Testis (tissue), 3 donors: ENCODE results near the gene CASP1. TPM values are rescaled to one million over a fixed set of nuclear protein-coding genes. Genes with fewer than 3 reads are reported as not detected.

Experiments
- DNase-seq: peaks from one replicate; pipeline ENCODE4 v3.0.0-alpha.2; 2019
- H3K27ac ChIP-seq, 2 donors: fragments of 200-600 bp; sonication (generic); one replicate each; pipeline ENCODE4 v1.5.1; 2019
- H3K27me3 ChIP-seq: fragments of 200-600 bp; sonication (generic); one replicate; pipeline ENCODE4 v1.5.1; 2019
- H3K36me3 ChIP-seq: fragments of 200-600 bp; sonication (generic); one replicate; pipeline ENCODE4 v1.5.1; 2017; ENCODE audit warnings: low read depth; ENCODE audit errors: missing control alignments
- H3K4me1 ChIP-seq: fragments of 200-600 bp; sonication (generic); one replicate; pipeline ENCODE4 v1.5.1; 2019
- H3K4me3 ChIP-seq, 2 donors: fragments of 200-600 bp; sonication (generic); one replicate each; pipeline ENCODE4 v1.5.1; 2017 to 2019
- H3K9me3 ChIP-seq: fragments of 200-600 bp; sonication (generic); one replicate; pipeline ENCODE4 v1.5.1; 2017
- POLR2A ChIP-seq: fragments of 450-650 bp; IDR thresholded peaks from one replicate; pipeline ENCODE4 v1.6.1; 2017; ENCODE audit warnings: antibody characterized with exemption, mild to moderate bottlenecking, moderate library complexity
- WGBS, 2 donors: methylation state at CpG; one replicate each; pipeline ENCODE4 v1.1.5; 2018; 5-methylcytosine and 5-hydroxymethylcytosine counted together
- intact Hi-C: fragments of 100-400 bp; cut with DNase I; formaldehyde crosslinking; loops from one replicate; pipeline ENCODE4 v1.15.1; 2023; ENCODE audit warnings: low total_unique reads
- polyA plus RNA-seq: library from polyadenylated mRNA; stranded (reverse); fragments of 350-450 nt; fragmentation: Illumina TruSeq; extraction: RNeasy Lipid Tissue Mini Kit (QIAGEN cat#74804); gene quantifications from one replicate; pipeline ENCODE4 v1.2.3, GENCODE V29; 2014; ENCODE audit warnings: low read depth, low replicate concordance; ENCODE audit not compliant: insufficient read depth
- total RNA-seq, 2 donors: library from RNA; depleted of rRNA; stranded (reverse); fragments of >200 nt; gene quantifications; one replicate each; pipeline ENCODE4 v1.2.3, GENCODE V29; 2016
- TF ChIP-seq, protein P1 (sequence below), 3 experiments: fragments of 450-650 bp in 2 of 3; fragments of 200-600 bp in 1 of 3; sonication (generic) in 1 of 3; IDR thresholded peaks; one replicate each; pipeline ENCODE4 v1.5.1; 2016 to 2019; ENCODE audit warnings: antibody characterized with exemption in 3 of 3, mild to moderate bottlenecking in 2 of 3, moderate library complexity in 1 of 3

Gene CASP1
- total and polyA plus RNA-seq, 3 donors from 2014 or later = 1.8 to 6.1 (median 3.9) TPM

DNA sequence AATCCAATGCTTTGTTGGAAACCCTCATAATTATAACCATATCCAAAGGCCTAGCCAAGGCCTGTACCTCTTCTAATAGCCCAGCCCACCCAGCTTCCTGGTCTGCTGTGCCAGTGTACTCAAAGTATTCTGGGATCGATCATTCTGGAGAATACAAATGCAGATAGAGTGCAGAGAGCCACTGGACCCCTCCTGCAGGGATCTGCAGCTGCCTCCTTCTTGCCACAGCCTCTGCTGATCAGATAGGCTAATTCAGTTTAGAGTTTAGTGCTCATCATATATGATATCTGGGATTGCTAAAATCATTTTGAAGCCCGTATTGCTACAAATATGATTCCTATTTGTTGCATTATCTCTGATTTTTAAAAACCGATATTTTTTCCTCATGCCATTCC is 29.5 kb downstream of the CASP1 start:
- H3K9me3 ChIP-seq = no peaks in the 10 kb centered on the region
- H3K4me3 ChIP-seq = no peak overlapping the region
- TF ChIP-seq POLR2A = no peak
- H3K36me3 ChIP-seq = no peaks in the 10 kb centered on the region
- intact Hi-C loops = no loop called here
- 78 to 92% methylated on average over 3 of the region's 3 CpGs for WGBS, 2 donors
- no peaks in the 10 kb centered on the region for H3K4me1 ChIP-seq
- DNase-seq = no peak
- no peak overlapping the region for H3K27ac ChIP-seq
- no peaks in the 10 kb centered on the region for H3K27me3 ChIP-seq

DNA sequence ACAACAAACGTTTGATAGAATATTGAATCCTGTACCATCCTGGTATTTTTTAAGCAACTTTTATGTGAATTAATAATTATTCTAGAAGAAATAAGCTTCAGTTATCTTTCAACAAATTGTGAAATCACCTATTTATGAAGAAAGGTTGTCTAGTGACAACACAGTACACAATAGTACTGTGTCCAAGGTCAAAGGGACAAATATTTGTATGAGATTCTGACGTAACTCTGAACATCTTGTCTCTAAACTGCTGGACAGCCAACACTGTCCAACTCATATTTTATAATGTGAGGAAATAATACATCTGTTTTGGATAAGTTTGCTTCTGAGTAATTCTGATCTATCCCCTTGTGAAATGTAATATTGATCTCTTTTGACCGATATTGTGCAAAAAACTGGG is 30.9 kb downstream of the CASP1 start:
- Histone ChIP-seq H3K36me3 (no peaks in the 10 kb centered on the region), H3K9me3 (no peaks in the 10 kb centered on the region), H3K4me3 (no peak overlapping the region), H3K27me3 (no peaks in the 10 kb centered on the region), H3K27ac (no peak overlapping the region), H3K4me1 (no peaks in the 10 kb centered on the region)
- DNase-seq = no peak
- intact Hi-C loops = no loop called here
- TF ChIP-seq POLR2A = no peak
- TF ChIP-seq, protein P1, sequence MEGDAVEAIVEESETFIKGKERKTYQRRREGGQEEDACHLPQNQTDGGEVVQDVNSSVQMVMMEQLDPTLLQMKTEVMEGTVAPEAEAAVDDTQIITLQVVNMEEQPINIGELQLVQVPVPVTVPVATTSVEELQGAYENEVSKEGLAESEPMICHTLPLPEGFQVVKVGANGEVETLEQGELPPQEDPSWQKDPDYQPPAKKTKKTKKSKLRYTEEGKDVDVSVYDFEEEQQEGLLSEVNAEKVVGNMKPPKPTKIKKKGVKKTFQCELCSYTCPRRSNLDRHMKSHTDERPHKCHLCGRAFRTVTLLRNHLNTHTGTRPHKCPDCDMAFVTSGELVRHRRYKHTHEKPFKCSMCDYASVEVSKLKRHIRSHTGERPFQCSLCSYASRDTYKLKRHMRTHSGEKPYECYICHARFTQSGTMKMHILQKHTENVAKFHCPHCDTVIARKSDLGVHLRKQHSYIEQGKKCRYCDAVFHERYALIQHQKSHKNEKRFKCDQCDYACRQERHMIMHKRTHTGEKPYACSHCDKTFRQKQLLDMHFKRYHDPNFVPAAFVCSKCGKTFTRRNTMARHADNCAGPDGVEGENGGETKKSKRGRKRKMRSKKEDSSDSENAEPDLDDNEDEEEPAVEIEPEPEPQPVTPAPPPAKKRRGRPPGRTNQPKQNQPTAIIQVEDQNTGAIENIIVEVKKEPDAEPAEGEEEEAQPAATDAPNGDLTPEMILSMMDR (IDR thresholded peaks at IDR 0.05) = no peak
- 69 to 75% methylated on average over 3 of the region's 3 CpGs for WGBS, 2 donors

DNA sequence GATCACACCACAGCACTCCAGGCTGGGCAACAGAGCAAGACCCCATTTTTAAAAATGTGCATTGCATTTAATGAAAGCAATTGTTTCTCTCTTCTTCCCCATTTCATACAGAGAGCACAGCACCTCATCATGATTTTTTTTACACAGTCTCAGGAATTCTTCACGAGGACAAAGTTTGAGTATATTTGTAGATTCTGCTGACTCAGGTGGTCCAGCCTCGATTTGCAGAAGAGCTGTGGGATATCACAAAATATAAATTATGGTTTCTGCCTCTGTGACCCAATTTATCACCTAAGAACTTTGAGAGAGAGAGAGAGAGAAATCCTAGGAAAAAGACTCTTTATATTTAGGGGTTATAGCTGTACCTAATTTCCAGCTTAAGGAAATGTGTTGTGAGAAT is 31.8 kb downstream of the CASP1 start:
- TF ChIP-seq POLR2A = no peak
- TF ChIP-seq, protein P1 (IDR thresholded peaks at IDR 0.05) = no peak
- H3K27me3 ChIP-seq = no peaks in the 10 kb centered on the region
- no peaks in the 10 kb centered on the region for H3K36me3 ChIP-seq
- H3K27ac ChIP-seq = no peak overlapping the region
- DNase-seq = no peak
- intact Hi-C loops = no loop called here
- WGBS, 2 donors = 69 to 81% methylated on average over 2 of the region's 2 CpGs
- no peak overlapping the region for H3K4me3 ChIP-seq
- no peaks in the 10 kb centered on the region for H3K4me1 ChIP-seq
- H3K9me3 ChIP-seq = no peaks in the 10 kb centered on the region

DNA sequence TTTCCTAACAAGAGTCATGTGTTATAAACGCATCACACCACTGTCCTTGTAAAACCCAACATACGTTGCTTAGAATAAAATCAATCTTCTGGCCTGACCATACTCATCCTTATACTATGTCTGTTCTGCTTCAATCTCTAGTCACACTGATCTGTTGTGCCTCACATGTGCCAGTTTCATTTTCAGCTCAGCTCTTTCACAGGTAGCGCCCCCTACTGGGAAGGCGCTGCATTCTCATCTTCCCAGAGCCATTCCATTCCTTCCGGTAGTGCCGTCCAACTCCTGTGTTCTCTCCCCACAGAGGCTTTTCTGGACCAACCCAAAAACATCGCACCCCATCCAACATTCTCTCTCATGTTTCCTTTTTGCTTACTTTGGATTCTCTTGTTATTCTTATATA is 34.1 kb downstream of the CASP1 start:
- Histone ChIP-seq H3K36me3 (no peaks in the 10 kb centered on the region), H3K27ac (no peak overlapping the region), H3K4me1 (no peaks in the 10 kb centered on the region), H3K9me3 (no peaks in the 10 kb centered on the region), H3K4me3 (peak overlapping the region in 1 of 2 donors; percentile 6), H3K27me3 (no peaks in the 10 kb centered on the region)
- peak; percentile 73 for DNase-seq
- 52 to 63% methylated on average over 7 of the region's 7 CpGs for WGBS, 2 donors
- intact Hi-C loops = no loop called here
- TF ChIP-seq, protein P1 (IDR thresholded peaks at IDR 0.05) = peak in 2 of 3 experiments; percentile 65 to 70
- TF ChIP-seq POLR2A = no peak

DNA sequence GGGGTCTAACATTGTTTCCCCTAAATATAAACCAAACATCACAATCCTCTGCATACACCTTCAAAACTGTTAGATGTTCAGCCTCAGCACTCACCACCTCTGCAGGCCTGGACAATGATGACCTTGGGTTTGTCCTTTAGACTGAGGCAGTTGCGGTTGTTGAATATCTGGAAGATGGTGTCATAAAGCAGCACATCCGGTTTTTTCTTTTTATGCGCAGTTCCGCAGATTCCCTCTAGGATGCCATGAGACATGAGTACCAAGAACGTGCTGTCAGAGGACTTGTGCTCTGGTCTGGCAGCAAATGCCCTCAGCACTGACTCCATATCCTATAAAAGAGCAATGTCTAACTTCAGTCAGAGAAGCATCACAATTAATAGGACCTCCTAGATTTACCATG is 34.8 kb downstream of the CASP1 start:
- intact Hi-C loops = no loop called here
- WGBS, 2 donors = 63 to 70% methylated on average over 5 of the region's 5 CpGs
- DNase-seq = peak; percentile 21

More for the DNA sequence above, 34.8 kb downstream of the CASP1 start:
- H3K36me3 ChIP-seq = no peaks in the 10 kb centered on the region
- no peak overlapping the region for H3K27ac ChIP-seq
- TF ChIP-seq POLR2A = no peak
- TF ChIP-seq, protein P1 (IDR thresholded peaks at IDR 0.05) = no peak
- H3K27me3 ChIP-seq = no peaks in the 10 kb centered on the region
- H3K4me1 ChIP-seq = no peaks in the 10 kb centered on the region
- no peaks in the 10 kb centered on the region for H3K9me3 ChIP-seq
- peak overlapping the region in 1 of 2 donors; percentile 6 for H3K4me3 ChIP-seq
